Adrenal gland (tissue), 12 donors: ENCODE results near the gene SORT1. TPM values are rescaled to one million over a fixed set of nuclear protein-coding genes. Genes with fewer than 3 reads are reported as not detected.
A peak's percentile ranks its signal among the peaks of the same experiment; 100 is the strongest.

Experiments used
- DNase-seq, 7 donors: peaks; one replicate each; pipeline ENCODE4 v3.0.0-alpha.2; 2019 to 2020
- H3K27ac ChIP-seq, 5 donors: fragments of 200-600 bp; sonication (generic) in 4 of 5; 1 replicate in 3 of 5; 2 replicates in 2 of 5; pipeline versions ENCODE4 v1.5.1 to v1.8.0; 2016 to 2020; ENCODE audit warnings: mild to moderate bottlenecking in 1 of 5
- H3K27me3 ChIP-seq: fragments of 200-600 bp; 2 replicates; pipeline ENCODE4 v1.8.0; 2021
- H3K36me3 ChIP-seq, 2 donors: fragments of 200-600 bp; replicated peaks in 1 of 2; 1 replicate in 1 of 2; 2 replicates in 1 of 2; pipeline versions ENCODE4 v1.5.1 to v1.8.0; 2018 to 2022
- H3K4me1 ChIP-seq, 2 donors: fragments of 200-600 bp; replicated peaks in 1 of 2; 1 replicate in 1 of 2; 2 replicates in 1 of 2; pipeline versions ENCODE4 v1.5.1 to v1.8.0; 2018 to 2021
- H3K4me3 ChIP-seq, 4 donors: fragments of 200-600 bp; sonication (generic) in 3 of 4; one replicate each; pipeline ENCODE4 v1.5.1; 2016 to 2018
- H3K9me3 ChIP-seq, 3 donors: fragments of 200-600 bp; sonication (generic) in 1 of 3; replicated peaks in 1 of 3; 1 replicate in 2 of 3; 2 replicates in 1 of 3; pipeline versions ENCODE4 v1.5.1 to v1.8.0; 2016 to 2021
- POLR2A ChIP-seq, 2 donors: fragments of 450-650 bp; IDR thresholded peaks; one replicate each; pipeline ENCODE4 v1.6.1; 2017; ENCODE audit warnings: antibody characterized with exemption in 2 of 2, mild to moderate bottlenecking in 2 of 2, moderate library complexity in 1 of 2
- WGBS, 4 donors: extraction: QIAGEN DNeasy Blood & Tissue Kit in 2 of 4; methylation state at CpG; one replicate each; pipeline versions ENCODE4 v1.1.5 to v1.1.7; 2013 to 2017; 5-methylcytosine and 5-hydroxymethylcytosine counted together
- intact Hi-C, 2 donors: fragments of 100-400 bp; cut with DNase I; formaldehyde crosslinking; loops; one replicate each; pipeline versions ENCODE4 v1.14.1 to v1.15.0; 2022 to 2023
- polyA plus RNA-seq, 3 donors: library from polyadenylated mRNA; stranded (reverse); fragments of 200-250 nt in 2 of 3; fragments of 350-450 nt in 1 of 3; fragmentation: Illumina TruSeq in 1 of 3; extraction: RNeasy Lipid Tissue Mini Kit (QIAGEN cat#74804) in 1 of 3; gene quantifications; one replicate each; pipeline ENCODE4 v1.2.3, GENCODE V29; 2013 to 2014
- total RNA-seq, 9 donors: library from RNA; depleted of rRNA in 4 of 9; stranded (reverse); fragments of >200 nt in 4 of 9; fragments of 120-200 nt in 1 of 9; fragmentation: NEBNext Ultra II Directional in 1 of 9; extraction: Animal tissue kit (Norgen Biotek cat#: 25700) in 1 of 9; gene quantifications; one replicate each; pipeline versions ENCODE4 v1.1.0 to v1.2.4, GENCODE V29; 2013 to 2023
- TF ChIP-seq, protein P1 (sequence below), 6 experiments: fragments of 450-650 bp in 4 of 6; fragments of 200-600 bp in 2 of 6; sonication (generic) in 1 of 6; IDR thresholded peaks; 1 replicate in 5 of 6; 2 replicates in 1 of 6; pipeline versions ENCODE4 v1.5.1 to v1.8.0; 2016 to 2021; ENCODE audit warnings: antibody characterized with exemption in 6 of 6, mild to moderate bottlenecking in 2 of 6, moderate library complexity in 1 of 6
- donor health status: healthy with polysubstance abuse.
- donor health status: Bipolar disorder and iron deficiency.
- donor health status: DM: yes; HTN: yes; CAD: no.
- donor health status: DM: no; HTN: no; CAD: no.
- donor health status: DM: no; HTN: no; CAD: no.
- donor health status: DM: yes; HTN: yes; CAD: no.

SORT1 gene
- total and polyA plus RNA-seq, 12 donors: 13.4 to 56.8 (median 37.5) TPM

DNA sequence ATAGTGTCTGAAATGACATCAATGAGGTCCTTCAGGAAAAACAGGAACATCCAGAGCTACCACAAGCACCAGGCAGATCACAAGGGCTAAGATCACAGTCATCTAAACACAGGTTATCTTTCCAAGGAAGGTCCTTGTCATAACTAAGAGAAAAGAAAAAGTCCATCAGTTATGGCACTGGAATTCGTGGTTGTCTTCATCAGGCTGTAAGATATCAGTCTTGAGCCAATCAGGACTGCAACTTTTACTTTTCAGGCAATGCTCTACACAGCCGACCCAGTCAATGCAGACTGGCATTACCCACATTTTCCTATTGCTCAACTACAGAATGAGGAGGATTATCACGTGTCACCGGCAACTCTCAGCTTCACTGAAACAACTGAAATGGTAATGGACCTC lies 26.4 kb downstream of the SORT1 start:
- Histone ChIP-seq H3K36me3 (peaks cover 0 to 7% of the 10 kb centered on the region in 2 donors), H3K27me3 (no peaks in the 10 kb centered on the region), H3K9me3 (no peaks in the 10 kb centered on the region), H3K27ac (peak overlapping the region in 2 of 5 donors; percentile 60 to 68), H3K4me3 (no peak overlapping the region), H3K4me1 (peaks cover 0 to 28% of the 10 kb centered on the region in 2 donors)
- WGBS, 4 donors: 46 to 63% (median 57%) methylated on average over 4 of the region's 4 CpGs
- no peak for TF ChIP-seq POLR2A (IDR thresholded peaks at IDR 0.05)
- TF ChIP-seq, protein P1, sequence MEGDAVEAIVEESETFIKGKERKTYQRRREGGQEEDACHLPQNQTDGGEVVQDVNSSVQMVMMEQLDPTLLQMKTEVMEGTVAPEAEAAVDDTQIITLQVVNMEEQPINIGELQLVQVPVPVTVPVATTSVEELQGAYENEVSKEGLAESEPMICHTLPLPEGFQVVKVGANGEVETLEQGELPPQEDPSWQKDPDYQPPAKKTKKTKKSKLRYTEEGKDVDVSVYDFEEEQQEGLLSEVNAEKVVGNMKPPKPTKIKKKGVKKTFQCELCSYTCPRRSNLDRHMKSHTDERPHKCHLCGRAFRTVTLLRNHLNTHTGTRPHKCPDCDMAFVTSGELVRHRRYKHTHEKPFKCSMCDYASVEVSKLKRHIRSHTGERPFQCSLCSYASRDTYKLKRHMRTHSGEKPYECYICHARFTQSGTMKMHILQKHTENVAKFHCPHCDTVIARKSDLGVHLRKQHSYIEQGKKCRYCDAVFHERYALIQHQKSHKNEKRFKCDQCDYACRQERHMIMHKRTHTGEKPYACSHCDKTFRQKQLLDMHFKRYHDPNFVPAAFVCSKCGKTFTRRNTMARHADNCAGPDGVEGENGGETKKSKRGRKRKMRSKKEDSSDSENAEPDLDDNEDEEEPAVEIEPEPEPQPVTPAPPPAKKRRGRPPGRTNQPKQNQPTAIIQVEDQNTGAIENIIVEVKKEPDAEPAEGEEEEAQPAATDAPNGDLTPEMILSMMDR (IDR thresholded peaks at IDR 0.05): no peak
- peak in 4 of 7 donors; percentile 31 to 62 (median 42) for DNase-seq
- intact Hi-C loops: no loop called here

DNA sequence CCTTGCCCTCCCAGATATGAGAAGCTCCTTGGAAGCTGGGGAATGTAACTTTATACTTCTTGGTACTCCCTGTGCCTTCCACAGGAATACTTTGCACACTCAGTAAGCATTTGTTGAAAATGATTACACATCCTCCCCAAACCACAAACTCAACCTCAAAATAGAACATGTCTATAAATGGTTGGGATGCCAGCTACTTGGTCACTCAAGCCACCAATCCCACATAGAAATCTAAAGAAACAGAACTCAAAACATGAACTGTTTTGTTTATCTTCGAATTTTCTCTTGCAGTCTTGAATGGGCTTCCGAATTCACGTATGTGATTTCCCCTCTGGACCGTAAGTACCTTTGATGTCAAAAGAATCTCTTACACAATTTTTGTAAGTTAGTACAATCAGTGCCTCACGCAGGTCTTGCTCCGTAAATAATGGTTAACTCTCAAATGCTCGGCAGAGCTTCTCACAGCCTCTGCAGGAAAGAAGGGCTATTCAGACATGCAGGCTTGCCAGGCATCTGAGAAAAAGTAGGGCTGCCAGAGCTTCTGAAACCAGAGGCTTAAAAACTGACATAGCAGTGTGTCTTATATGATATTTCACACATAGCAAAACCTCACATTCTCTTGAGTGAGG lies 26.9 kb downstream of the SORT1 start:
- H3K4me1 ChIP-seq: peaks cover 0 to 28% of the 10 kb centered on the region in 2 donors
- WGBS, 4 donors: 59 to 79% (median 69%) methylated on average over 7 of the region's 7 CpGs
- no peak for DNase-seq
- H3K4me3 ChIP-seq: no peak overlapping the region
- peak overlapping the region in 2 of 5 donors; percentile 60 to 68 for H3K27ac ChIP-seq
- peaks cover 0 to 8% of the 10 kb centered on the region in 2 donors for H3K36me3 ChIP-seq
- no peaks in the 10 kb centered on the region for H3K27me3 ChIP-seq
- TF ChIP-seq POLR2A (IDR thresholded peaks at IDR 0.05): no peak
- TF ChIP-seq, protein P1 (IDR thresholded peaks at IDR 0.05): no peak
- intact Hi-C loops: no loop called here
- H3K9me3 ChIP-seq: no peaks in the 10 kb centered on the region

DNA sequence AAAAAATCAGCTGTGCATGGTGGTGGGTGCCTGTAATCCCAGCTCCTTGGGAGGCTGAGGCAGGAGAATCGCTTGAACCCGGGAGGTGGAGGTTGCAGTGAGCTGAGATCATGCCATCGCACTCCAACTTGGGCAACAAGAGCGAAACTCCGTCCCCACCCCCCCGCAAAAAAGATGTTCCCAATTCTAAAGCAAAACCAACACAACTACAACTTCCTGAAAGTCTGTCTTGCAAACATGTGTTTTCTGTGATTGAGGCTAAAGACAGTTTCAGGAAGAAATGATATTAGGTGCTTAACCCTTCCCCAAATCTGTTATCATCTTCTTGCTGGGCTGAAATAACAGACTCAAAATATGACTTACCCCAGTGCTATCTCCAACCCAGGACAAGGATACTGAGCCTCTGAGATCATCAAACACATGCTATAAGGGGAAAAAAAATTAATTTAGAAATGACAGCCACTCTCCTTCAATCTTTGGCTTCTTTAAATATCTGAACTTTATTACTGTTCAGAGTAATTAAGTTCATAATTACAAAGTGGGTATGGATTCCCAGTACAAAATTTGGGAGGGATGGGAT lies 28.5 kb downstream of the SORT1 start:
- no peaks in the 10 kb centered on the region for H3K9me3 ChIP-seq
- no peak overlapping the region for H3K27ac ChIP-seq
- peak in 1 of 7 donors; percentile 36 for DNase-seq
- 77 to 95% (median 84%) methylated on average over 6 of the region's 6 CpGs for WGBS, 4 donors
- intact Hi-C loops: no loop called here
- H3K27me3 ChIP-seq: no peaks in the 10 kb centered on the region
- TF ChIP-seq POLR2A (IDR thresholded peaks at IDR 0.05): no peak
- TF ChIP-seq, protein P1 (IDR thresholded peaks at IDR 0.05): no peak
- H3K4me1 ChIP-seq: peaks cover 0 to 28% of the 10 kb centered on the region in 2 donors
- peaks cover 0 to 8% of the 10 kb centered on the region in 2 donors for H3K36me3 ChIP-seq
- H3K4me3 ChIP-seq: no peak overlapping the region

DNA sequence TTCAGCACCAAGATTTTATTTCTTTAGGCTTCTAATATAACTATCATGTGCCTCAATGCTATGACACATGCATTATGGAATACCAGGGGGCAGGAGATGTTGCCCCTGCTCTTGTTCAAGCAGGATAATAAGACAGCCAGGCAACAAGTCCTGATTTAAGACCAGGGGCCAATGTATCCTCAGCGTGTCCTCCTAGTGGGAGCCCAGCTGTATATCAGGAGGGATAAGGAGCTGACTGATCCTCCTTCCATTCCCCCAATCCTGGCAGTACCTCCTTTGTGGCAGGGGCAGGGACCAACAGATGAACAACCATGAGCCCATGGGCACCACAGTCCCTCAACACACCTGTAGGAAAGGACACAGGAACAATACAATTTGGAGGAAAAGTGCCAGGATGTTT lies 29.3 kb downstream of the SORT1 start:
- no peak overlapping the region for H3K27ac ChIP-seq
- peaks cover 0 to 28% of the 10 kb centered on the region in 2 donors for H3K4me1 ChIP-seq
- DNase-seq: no peak
- no peaks in the 10 kb centered on the region for H3K27me3 ChIP-seq
- intact Hi-C loops: no loop called here
- TF ChIP-seq, protein P1 (IDR thresholded peaks at IDR 0.05): no peak
- no peak for TF ChIP-seq POLR2A (IDR thresholded peaks at IDR 0.05)
- no peak overlapping the region for H3K4me3 ChIP-seq
- peaks cover 0 to 8% of the 10 kb centered on the region in 2 donors for H3K36me3 ChIP-seq
- 71 to 91% (median 88%) methylated on average over 1 of the region's 1 CpG for WGBS, 4 donors
- H3K9me3 ChIP-seq: no peaks in the 10 kb centered on the region
